Gastroesophageal sphincter (tissue), 4 donors: ENCODE results near the gene AUTS2. TPM values are rescaled to one million over a fixed set of nuclear protein-coding genes. Genes with fewer than 3 reads are reported as not detected.

Experiments
- ATAC-seq: fragments of 150-250 bp; one replicate; pipeline ENCODE4 v1.9.1; 2016; ENCODE audit warnings: mild to moderate bottlenecking, moderate library complexity
- H3K27ac ChIP-seq, 4 donors: fragments of 200-600 bp; sonication (generic) in 3 of 4; 1 replicate in 3 of 4; 2 replicates in 1 of 4; pipeline ENCODE4 v1.5.1; 2016 to 2019
- H3K27me3 ChIP-seq: fragments of 200-600 bp; sonication (generic); one replicate; pipeline ENCODE4 v1.5.1; 2019
- H3K36me3 ChIP-seq, 2 donors: fragments of 200-600 bp; sonication (generic); one replicate each; pipeline ENCODE4 v1.5.1; 2019; ENCODE audit warnings: control low read depth in 1 of 2
- H3K4me1 ChIP-seq, 3 donors: fragments of 200-600 bp; sonication (generic); 1 replicate in 2 of 3; 2 replicates in 1 of 3; pipeline ENCODE4 v1.5.1; 2016 to 2019; ENCODE audit warnings: control low read depth in 2 of 3
- H3K4me3 ChIP-seq, 2 donors: fragments of 200-600 bp; sonication (generic); one replicate each; pipeline ENCODE4 v1.5.1; 2019; ENCODE audit warnings: mild to moderate bottlenecking in 1 of 2, moderate library complexity in 1 of 2
- H3K9me3 ChIP-seq, 3 donors: fragments of 200-600 bp; sonication (generic); one replicate each; pipeline ENCODE4 v1.5.1; 2017 to 2019; ENCODE audit warnings: control low read depth in 2 of 3
- EP300 ChIP-seq: sonication (generic); formaldehyde crosslinking; IDR thresholded peaks from one replicate; pipeline ENCODE4 v1.6.1; 2017; ENCODE audit warnings: antibody characterized with exemption, mild to moderate bottlenecking
- POLR2A ChIP-seq, 2 donors: fragments of 450-650 bp; IDR thresholded peaks; one replicate each; pipeline ENCODE4 v1.6.1; 2017; ENCODE audit warnings: antibody characterized with exemption in 2 of 2, mild to moderate bottlenecking in 2 of 2, moderate library complexity in 1 of 2
- POLR2AphosphoS5 ChIP-seq: sonication (generic); formaldehyde crosslinking; IDR thresholded peaks from one replicate; pipeline ENCODE4 v1.6.1; 2017; ENCODE audit warnings: antibody characterized with exemption
- WGBS, 2 donors: methylation state at CpG; one replicate each; pipeline ENCODE4 v1.1.5; 2018; ENCODE audit warnings: low coverage in 1 of 2; 5-methylcytosine and 5-hydroxymethylcytosine counted together
- total RNA-seq, 4 donors: library from RNA; depleted of rRNA; stranded (reverse); fragments of >200 nt; gene quantifications; one replicate each; pipeline ENCODE4 v1.1.0, GENCODE V29; 2016
- TF ChIP-seq, protein P1 (sequence below), 4 experiments: fragments of 200-600 bp in 2 of 4; fragments of 450-650 bp in 2 of 4; sonication (generic) in 1 of 4; IDR thresholded peaks; one replicate each; pipeline ENCODE4 v1.5.1; 2017 to 2019; ENCODE audit warnings: antibody characterized with exemption in 4 of 4, mild to moderate bottlenecking in 2 of 4, moderate library complexity in 2 of 4

The AUTS2 gene
- total RNA-seq, 4 donors from 2014 or later, result 12.2 to 48.7 (median 44.1) TPM

DNA sequence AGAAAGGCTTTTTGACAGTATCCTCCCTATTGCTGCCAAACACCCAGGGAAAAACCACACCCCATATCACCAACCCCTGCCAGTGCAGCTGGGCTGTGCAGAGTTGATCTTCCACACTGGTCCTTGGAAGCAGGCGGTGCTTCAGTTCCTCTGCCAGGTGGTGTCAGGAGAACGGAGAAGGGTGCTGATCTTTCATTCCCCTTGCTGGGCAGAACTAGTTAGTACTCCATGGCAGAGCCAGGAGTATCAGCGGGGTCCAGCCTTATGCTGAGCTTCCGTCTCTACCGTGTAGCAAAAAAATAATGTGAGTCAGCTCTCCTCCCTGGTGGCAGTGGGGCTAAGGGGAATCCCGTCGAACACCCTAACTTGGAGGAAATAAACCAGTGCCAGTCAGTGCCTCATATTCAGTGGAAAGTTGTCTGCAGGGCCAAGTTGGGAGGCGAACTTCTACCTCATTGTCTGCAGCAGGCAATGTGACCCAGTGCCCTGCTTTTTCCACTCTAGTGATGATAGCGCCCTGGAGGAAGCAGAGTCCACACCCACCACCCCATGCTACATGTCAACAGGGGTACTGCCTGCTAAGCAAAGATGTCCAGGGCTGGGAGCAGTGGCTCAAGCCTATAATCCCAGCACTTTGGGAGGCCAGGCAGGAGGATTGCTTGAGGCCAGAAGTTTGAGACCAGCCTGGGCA is 175.4 kb downstream of the AUTS2 start:
- Histone ChIP-seq H3K27ac (peak overlapping the region in 3 of 4 donors; percentile 25 to 36 (median 26)), H3K4me3 (no peak overlapping the region), H3K4me1 (peaks cover 2 to 57% (median 18%) of the 10 kb centered on the region in 3 donors), H3K27me3 (no peaks in the 10 kb centered on the region), H3K36me3 (no peaks in the 10 kb centered on the region), H3K9me3 (no peaks in the 10 kb centered on the region)
- WGBS, 2 donors, result 43% methylated on average over 3 of the region's 9 CpGs; no CpG with 5 or more reads in 1 of the 2 donors
- ATAC-seq, result no peak
- TF ChIP-seq EP300 (no peak), POLR2A (IDR thresholded peaks at IDR 0.05) (no peak), POLR2AphosphoS5 (no peak)
- TF ChIP-seq, protein P1, sequence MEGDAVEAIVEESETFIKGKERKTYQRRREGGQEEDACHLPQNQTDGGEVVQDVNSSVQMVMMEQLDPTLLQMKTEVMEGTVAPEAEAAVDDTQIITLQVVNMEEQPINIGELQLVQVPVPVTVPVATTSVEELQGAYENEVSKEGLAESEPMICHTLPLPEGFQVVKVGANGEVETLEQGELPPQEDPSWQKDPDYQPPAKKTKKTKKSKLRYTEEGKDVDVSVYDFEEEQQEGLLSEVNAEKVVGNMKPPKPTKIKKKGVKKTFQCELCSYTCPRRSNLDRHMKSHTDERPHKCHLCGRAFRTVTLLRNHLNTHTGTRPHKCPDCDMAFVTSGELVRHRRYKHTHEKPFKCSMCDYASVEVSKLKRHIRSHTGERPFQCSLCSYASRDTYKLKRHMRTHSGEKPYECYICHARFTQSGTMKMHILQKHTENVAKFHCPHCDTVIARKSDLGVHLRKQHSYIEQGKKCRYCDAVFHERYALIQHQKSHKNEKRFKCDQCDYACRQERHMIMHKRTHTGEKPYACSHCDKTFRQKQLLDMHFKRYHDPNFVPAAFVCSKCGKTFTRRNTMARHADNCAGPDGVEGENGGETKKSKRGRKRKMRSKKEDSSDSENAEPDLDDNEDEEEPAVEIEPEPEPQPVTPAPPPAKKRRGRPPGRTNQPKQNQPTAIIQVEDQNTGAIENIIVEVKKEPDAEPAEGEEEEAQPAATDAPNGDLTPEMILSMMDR (IDR thresholded peaks at IDR 0.05), result no peak

DNA sequence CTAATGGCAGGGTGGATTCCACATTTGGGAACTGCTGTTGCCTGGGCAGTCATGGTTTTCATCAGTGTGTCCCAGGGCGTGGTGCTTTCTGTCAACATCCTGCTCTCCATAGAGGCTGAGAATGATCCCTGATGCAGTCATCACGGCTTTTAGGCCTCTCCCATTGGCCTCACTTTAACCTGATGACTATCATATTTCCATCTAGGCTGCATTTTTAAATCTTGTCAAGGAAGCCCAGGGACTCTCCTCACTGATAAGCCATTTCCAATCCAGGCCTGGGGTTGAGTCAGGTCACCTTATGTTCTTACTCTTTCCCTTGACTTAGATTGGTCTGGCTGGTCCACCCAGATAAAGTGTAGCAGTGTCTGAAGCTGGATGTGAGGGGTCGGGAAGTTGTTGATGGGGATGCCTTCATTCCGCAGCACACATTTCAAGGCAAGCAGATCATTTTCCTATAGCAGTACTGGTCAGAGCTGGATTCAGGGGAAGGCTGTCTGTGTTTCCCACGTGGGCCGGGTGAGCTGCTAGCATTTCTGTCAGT is 177.0 kb downstream of the AUTS2 start:
- Histone ChIP-seq H3K9me3 (no peaks in the 10 kb centered on the region), H3K4me3 (no peak overlapping the region), H3K27me3 (no peaks in the 10 kb centered on the region), H3K36me3 (no peaks in the 10 kb centered on the region), H3K27ac (peak overlapping the region in 2 of 4 donors; percentile 48 to 65), H3K4me1 (peaks cover 2 to 44% (median 18%) of the 10 kb centered on the region in 3 donors)
- peak; percentile 85 for ATAC-seq
- TF ChIP-seq EP300 (no peak), POLR2AphosphoS5 (no peak), POLR2A (IDR thresholded peaks at IDR 0.05) (no peak)
- TF ChIP-seq, protein P1 (IDR thresholded peaks at IDR 0.05), result no peak
- WGBS, 2 donors, result 54 to 69% methylated on average over 4 to 6 of the region's 6 CpGs

DNA sequence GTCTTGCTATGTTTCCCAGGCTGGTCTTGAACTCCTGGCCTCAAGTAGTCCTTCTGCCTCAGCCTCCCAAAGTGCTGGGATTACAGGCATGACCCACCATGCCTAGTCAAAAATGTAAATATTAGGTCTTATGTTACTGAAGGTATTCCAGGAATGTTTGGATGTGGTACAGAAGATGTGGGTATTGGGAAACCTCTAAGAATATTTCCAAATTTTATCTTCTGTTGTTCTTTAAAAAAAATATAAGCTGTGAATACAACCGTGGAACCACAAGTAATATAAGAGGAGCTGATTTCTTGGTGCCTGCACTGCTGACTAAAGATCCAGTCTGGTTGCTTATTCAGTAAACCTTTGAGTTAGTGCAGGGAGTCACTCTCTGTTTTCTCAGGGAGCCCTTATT is 178.3 kb downstream of the AUTS2 start:
- Histone ChIP-seq H3K4me1 (peaks cover 2 to 57% (median 23%) of the 10 kb centered on the region in 3 donors), H3K36me3 (no peaks in the 10 kb centered on the region), H3K4me3 (no peak overlapping the region), H3K27me3 (no peaks in the 10 kb centered on the region), H3K9me3 (no peaks in the 10 kb centered on the region), H3K27ac (no peak overlapping the region)
- no peak for ATAC-seq
- 69 to 91% methylated on average over 1 of the region's 1 CpG for WGBS, 2 donors
- no peak for TF ChIP-seq POLR2A (IDR thresholded peaks at IDR 0.05)
- TF ChIP-seq POLR2AphosphoS5, result no peak
- TF ChIP-seq, protein P1 (IDR thresholded peaks at IDR 0.05), result no peak
- TF ChIP-seq EP300, result no peak

DNA sequence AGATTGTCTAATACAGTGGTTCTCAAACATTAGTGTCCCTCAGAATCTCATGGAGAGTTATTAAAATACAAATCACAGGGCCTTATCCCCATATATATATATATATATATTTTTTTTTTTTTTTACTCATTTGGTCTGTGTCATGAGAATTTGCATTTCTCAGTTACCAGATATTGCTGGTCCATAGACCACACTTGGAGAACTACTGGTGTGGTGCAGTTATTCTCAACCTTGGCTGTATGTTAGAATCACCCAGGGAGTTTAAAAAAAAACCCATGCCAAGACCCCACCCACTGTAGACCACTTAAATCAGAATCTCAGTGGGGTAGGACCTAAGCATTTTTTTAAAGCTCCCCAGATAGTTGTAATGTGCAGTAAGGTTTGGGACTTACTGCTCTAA is 179.9 kb downstream of the AUTS2 start:
- Histone ChIP-seq H3K9me3 (no peaks in the 10 kb centered on the region), H3K36me3 (no peaks in the 10 kb centered on the region), H3K4me1 (peaks cover 0 to 59% (median 32%) of the 10 kb centered on the region in 3 donors), H3K4me3 (no peak overlapping the region), H3K27me3 (no peaks in the 10 kb centered on the region), H3K27ac (no peak overlapping the region)
- no peak for ATAC-seq
- no peak for TF ChIP-seq POLR2A (IDR thresholded peaks at IDR 0.05)
- TF ChIP-seq, protein P1 (IDR thresholded peaks at IDR 0.05), result no peak
- TF ChIP-seq EP300, result no peak
- no peak for TF ChIP-seq POLR2AphosphoS5

DNA sequence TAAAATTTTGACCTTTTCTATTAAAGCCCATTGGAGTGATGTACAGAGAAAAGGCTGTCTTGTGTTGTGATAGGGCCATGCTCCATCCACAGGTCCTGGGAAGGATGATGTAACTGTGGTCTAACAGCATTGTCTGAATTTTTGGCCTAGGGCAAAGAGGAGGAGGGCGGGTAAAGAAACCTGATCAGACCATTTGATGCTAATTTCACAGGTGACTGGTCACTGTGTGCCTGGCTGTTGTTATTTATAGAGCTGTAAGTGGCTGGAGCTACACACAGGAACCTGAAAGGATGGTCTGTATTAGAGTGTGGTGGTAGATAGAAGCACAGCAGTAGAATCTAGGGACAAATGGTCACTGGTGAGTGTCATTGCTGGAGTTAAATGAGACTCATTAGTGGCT is 182.1 kb downstream of the AUTS2 start:
- Histone ChIP-seq H3K36me3 (no peaks in the 10 kb centered on the region), H3K4me1 (peaks cover 11 to 65% (median 39%) of the 10 kb centered on the region in 3 donors)
- WGBS, 2 donors, result no CpG with 5 or more reads among the region's 1 CpG

More for the DNA sequence above, 182.1 kb downstream of the AUTS2 start:
- H3K27ac ChIP-seq, result no peak overlapping the region
- ATAC-seq, result no peak
- TF ChIP-seq, protein P1 (IDR thresholded peaks at IDR 0.05), result no peak
- TF ChIP-seq POLR2A (IDR thresholded peaks at IDR 0.05) (no peak), POLR2AphosphoS5 (no peak), EP300 (no peak)
- H3K9me3 ChIP-seq, result no peaks in the 10 kb centered on the region
- H3K4me3 ChIP-seq, result no peak overlapping the region
- no peaks in the 10 kb centered on the region for H3K27me3 ChIP-seq
